Adrenal gland (tissue), 5 donors: ENCODE data around the gene POLR3A.

Experiments
- CTCF ChIP-seq, 6 experiments: fragments of 450-650 bp in 4 of 6; fragments of 200-600 bp in 2 of 6; sonication (generic) in 1 of 6; IDR thresholded peaks; 1 replicate in 5 of 6; 2 replicates in 1 of 6; pipeline versions ENCODE4 v1.5.1 to v1.8.0; 2016 to 2021; ENCODE audit warnings: antibody characterized with exemption in 6 of 6, mild to moderate bottlenecking in 2 of 6, moderate library complexity in 1 of 6
- POLR2A ChIP-seq, 2 donors: fragments of 450-650 bp; IDR thresholded peaks; one replicate each; pipeline ENCODE4 v1.6.1; 2017; ENCODE audit warnings: antibody characterized with exemption in 2 of 2, mild to moderate bottlenecking in 2 of 2, moderate library complexity in 1 of 2
- donor health status: DM: no; HTN: no; CAD: no.

DNA sequence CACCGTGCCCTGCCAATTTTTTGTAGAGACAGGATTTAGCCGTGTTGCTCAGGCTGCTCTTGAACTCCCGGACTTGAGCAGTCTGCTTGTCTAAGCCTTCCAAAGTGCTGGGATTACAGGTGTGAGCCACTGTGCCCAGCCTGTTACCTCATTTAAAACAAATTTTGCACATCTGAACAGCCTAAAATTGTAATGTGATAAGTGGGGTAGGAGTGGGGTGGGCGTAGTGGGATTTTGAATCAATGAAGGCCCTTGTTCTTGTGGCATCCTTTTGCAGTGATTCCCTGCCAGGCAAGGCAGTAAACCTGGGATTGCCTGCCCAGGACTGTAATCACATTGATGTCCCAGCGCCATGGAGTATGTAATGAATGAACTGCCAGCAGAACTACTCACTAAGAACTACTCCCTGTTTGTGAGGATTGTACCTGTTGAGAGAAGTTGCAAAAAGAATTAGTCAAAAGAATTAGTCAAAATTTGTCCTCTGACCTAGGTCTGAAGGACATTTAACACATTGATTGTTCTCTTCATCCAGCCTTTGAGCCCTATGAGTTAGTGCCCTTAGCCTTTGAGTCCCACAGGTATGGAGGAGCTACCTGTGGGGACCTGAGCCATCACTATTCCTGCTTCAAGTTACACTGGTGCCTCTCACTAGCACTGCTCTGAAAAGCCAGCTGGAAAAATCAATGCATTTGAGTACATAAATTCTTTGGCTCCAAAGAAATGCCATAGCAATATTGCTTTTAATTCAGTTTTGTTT lies 9.7 kb upstream of the POLR3A start:
- no peak for TF ChIP-seq CTCF (IDR thresholded peaks at IDR 0.05)
- no peak for TF ChIP-seq POLR2A (IDR thresholded peaks at IDR 0.05)
